Measurements from ENCODE around the gene SLX4IP. TPM values are rescaled to one million over a fixed set of nuclear protein-coding genes. Genes with fewer than 3 reads are reported as not detected.

Gene SLX4IP
- total and polyA plus RNA-seq, 8 donors: 2.5 to 6.4 (median 2.8) TPM

DNA sequence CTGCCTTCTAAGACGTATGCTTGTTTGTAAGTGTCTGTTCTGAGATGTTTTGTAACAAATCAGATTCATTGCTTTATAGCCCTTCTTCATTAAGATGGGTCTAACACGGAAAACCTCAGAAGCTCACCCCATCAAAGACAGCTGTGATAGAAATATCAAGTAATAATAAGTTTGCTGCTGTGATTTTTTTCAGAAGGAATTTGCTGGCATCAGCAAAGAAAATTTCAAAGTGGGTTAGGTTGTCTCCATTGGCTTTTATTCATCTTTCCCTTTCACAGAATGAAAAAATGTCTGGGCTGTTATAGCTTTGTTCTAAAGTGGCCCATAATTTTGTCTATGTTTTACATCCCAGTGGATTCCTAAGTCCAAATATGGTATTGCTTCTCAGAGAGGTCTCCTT is 81.4 kb downstream of the SLX4IP start:
- FAIRE-seq (no peak), DNase-seq (no peak), ATAC-seq (no peak)
- Histone ChIP-seq H3K27me3 (no peaks in the 10 kb centered on the region), H3K36me3 (no peaks in the 10 kb centered on the region), H3K9me3 (no peaks in the 10 kb centered on the region), H3K4me1 (peaks cover 0 to 9% (median 5%) of the 10 kb centered on the region in 3 donors), H3K27ac (no peak overlapping the region), H3K4me3 (no peak overlapping the region)
- WGBS, 2 donors: 70 to 72% methylated on average over 2 of the region's 2 CpGs
- intact Hi-C loops (cut with DNase I): no loop called here
- TF ChIP-seq CTCF (IDR thresholded peaks at IDR 0.05): no peak

DNA sequence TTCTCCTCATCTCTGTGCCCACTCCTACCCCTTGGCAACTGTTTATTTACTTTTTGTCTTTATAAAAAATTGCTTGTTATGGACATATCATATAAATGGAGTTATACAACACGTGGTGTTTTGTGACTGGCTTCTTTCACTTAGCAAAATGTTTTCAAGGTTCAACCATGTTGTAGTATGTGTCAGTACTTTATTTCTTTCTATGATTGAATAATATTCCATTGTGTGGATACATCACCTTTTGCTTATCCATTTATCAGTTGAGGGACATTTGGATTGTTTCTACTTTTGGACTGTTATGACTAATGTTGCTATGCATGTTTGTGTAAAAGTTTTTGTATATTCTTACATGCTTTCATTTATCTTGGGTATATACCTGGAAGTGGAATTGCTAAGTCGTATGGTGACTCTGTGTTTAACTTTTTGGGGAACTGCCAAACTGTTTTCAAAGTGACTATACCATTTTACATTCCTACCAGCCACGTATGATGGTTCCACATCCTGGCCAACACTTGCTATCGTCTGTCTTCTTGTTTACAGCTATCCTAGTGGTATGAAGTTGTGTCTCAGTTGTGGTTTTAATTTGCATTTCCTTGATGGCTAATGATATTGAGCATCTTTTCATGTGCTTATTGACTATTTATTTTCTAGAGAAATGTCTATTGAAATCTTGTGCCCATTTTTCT is 84.4 kb downstream of the SLX4IP start:
- ATAC-seq: no peak
- no peak for DNase-seq
- Histone ChIP-seq H3K9me3 (no peaks in the 10 kb centered on the region), H3K4me3 (no peak overlapping the region), H3K27me3 (no peaks in the 10 kb centered on the region), H3K36me3 (no peaks in the 10 kb centered on the region), H3K4me1 (peaks cover 0 to 1% (median 0%) of the 10 kb centered on the region in 3 donors), H3K27ac (no peak overlapping the region)
- no peak for FAIRE-seq
- TF ChIP-seq CTCF (IDR thresholded peaks at IDR 0.05): no peak
- 84 to 89% methylated on average over 4 of the region's 4 CpGs for WGBS, 2 donors
- intact Hi-C loops (cut with DNase I): no loop called here

- Histone ChIP-seq H3K4me3 (no peak overlapping the region), H3K27me3 (no peaks in the 10 kb centered on the region), H3K27ac (no peak overlapping the region), H3K4me1 (no peaks in the 10 kb centered on the region), H3K9me3 (no peaks in the 10 kb centered on the region), H3K36me3 (no peaks in the 10 kb centered on the region)
- DNase-seq (no peak), ATAC-seq (no peak), FAIRE-seq (no peak)
- intact Hi-C loops (cut with DNase I): no loop called here
- no peak for TF ChIP-seq CTCF (IDR thresholded peaks at IDR 0.05)
Measured at GRCh38 chr20:10520528-10520927, 85.4 kb downstream of the SLX4IP start.

GRCh38 chr20:10521068-10521831 is 86.1 kb downstream of the SLX4IP start:
- peak in 1 of 4 donors; percentile 24 for ATAC-seq
- FAIRE-seq: no peak
- no peaks in the 10 kb centered on the region for H3K4me1 ChIP-seq
- no peaks in the 10 kb centered on the region for H3K27me3 ChIP-seq
- DNase-seq: no peak
- H3K36me3 ChIP-seq: no peaks in the 10 kb centered on the region
- H3K27ac ChIP-seq: no peak overlapping the region
- intact Hi-C loops (cut with DNase I): no loop called here
- H3K9me3 ChIP-seq: no peaks in the 10 kb centered on the region
- no peak for TF ChIP-seq CTCF (IDR thresholded peaks at IDR 0.05)
- no peak overlapping the region for H3K4me3 ChIP-seq
- 88 to 91% methylated on average over 5 of the region's 5 CpGs for WGBS, 2 donors

DNA sequence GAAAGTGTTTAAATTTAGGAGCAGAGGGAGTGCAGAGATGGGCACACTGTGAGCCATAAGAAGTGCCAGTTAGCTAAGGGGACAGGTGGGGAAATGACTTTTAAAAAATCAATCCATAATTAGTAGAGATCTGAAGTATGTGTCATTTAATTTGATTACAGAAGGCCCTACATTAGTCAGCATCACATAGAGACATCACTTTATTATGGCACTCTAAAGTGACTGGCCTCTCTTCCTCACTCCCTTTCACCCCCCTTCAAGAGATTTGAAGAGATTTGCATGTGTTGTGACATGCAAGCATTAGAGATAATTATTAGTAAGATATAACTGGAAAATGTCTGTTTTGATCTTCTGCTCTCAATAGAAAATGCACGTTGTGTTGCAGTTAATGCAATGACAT is 86.7 kb downstream of the SLX4IP start:
- H3K9me3 ChIP-seq: no peaks in the 10 kb centered on the region
- H3K4me1 ChIP-seq: no peaks in the 10 kb centered on the region
- no peaks in the 10 kb centered on the region for H3K27me3 ChIP-seq
- ATAC-seq: no peak
- no peaks in the 10 kb centered on the region for H3K36me3 ChIP-seq
- WGBS, 2 donors: 79 to 94% methylated on average over 1 of the region's 1 CpG
- FAIRE-seq: no peak
- H3K4me3 ChIP-seq: no peak overlapping the region
- DNase-seq: no peak
- no peak overlapping the region for H3K27ac ChIP-seq
- TF ChIP-seq CTCF (IDR thresholded peaks at IDR 0.05): no peak
- intact Hi-C loops (cut with DNase I): no loop called here

Data from pancreas (tissue), 10 donors.